Adrenal gland (tissue), 5 donors: ENCODE results near the gene PLCB1.

Source experiments
- POLR2A ChIP-seq, 2 donors: fragments of 450-650 bp; IDR thresholded peaks; one replicate each; pipeline ENCODE4 v1.6.1; 2017; ENCODE audit warnings: antibody characterized with exemption in 2 of 2, mild to moderate bottlenecking in 2 of 2, moderate library complexity in 1 of 2
- TF ChIP-seq, protein P1 (sequence below), 6 experiments: fragments of 450-650 bp in 4 of 6; fragments of 200-600 bp in 2 of 6; sonication (generic) in 1 of 6; IDR thresholded peaks; 1 replicate in 5 of 6; 2 replicates in 1 of 6; pipeline versions ENCODE4 v1.5.1 to v1.8.0; 2016 to 2021; ENCODE audit warnings: antibody characterized with exemption in 6 of 6, mild to moderate bottlenecking in 2 of 6, moderate library complexity in 1 of 6
- donor health status: DM: no; HTN: no; CAD: no.

DNA sequence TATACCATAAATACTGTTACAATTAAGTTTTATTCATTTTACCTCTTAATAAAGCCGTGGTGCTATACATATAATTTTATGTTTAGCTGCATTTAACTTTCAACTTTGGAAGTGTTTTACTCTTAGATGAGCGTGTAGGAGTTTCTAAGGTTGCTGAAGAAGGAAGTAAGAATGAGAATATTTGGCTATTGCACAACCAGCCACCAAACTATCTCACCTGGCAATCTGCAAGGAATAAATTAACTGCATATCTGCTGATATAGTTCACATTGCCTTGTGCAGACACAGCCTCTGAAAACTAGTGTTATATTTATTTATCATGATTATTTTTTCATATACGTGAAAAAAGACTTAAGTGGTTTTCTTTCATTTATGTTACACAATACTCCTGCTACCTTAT, 230.4 kb downstream of the PLCB1 start:
- TF ChIP-seq POLR2A (IDR thresholded peaks at IDR 0.05) = no peak
- TF ChIP-seq, protein P1, sequence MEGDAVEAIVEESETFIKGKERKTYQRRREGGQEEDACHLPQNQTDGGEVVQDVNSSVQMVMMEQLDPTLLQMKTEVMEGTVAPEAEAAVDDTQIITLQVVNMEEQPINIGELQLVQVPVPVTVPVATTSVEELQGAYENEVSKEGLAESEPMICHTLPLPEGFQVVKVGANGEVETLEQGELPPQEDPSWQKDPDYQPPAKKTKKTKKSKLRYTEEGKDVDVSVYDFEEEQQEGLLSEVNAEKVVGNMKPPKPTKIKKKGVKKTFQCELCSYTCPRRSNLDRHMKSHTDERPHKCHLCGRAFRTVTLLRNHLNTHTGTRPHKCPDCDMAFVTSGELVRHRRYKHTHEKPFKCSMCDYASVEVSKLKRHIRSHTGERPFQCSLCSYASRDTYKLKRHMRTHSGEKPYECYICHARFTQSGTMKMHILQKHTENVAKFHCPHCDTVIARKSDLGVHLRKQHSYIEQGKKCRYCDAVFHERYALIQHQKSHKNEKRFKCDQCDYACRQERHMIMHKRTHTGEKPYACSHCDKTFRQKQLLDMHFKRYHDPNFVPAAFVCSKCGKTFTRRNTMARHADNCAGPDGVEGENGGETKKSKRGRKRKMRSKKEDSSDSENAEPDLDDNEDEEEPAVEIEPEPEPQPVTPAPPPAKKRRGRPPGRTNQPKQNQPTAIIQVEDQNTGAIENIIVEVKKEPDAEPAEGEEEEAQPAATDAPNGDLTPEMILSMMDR (IDR thresholded peaks at IDR 0.05) = no peak
